Immature natural killer cell (primary cell): ENCODE results near the gene SCARF2. TPM values are rescaled to one million over a fixed set of nuclear protein-coding genes. Genes with fewer than 3 reads are reported as not detected.
"Not testable (repeated sequence)": the region's sequence is repeated elsewhere in the genome, so short reads cannot be mapped to it uniquely, and the experiment has no call there.

Experiments
- DNase-seq, 3 donors: peaks; one replicate each; pipeline ENCODE4 v3.0.0; 2022; ENCODE audit warnings: mixed read lengths in 1 of 3
- H3K27ac Mint-ChIP-seq, 6 donors: one replicate each; pipeline ENCODE4 v1.8.0; 2020; ENCODE audit warnings: mixed read lengths in 6 of 6, mild to moderate bottlenecking in 5 of 6, inconsistent platforms in 4 of 6, moderate library complexity in 3 of 6
- H3K27me3 Mint-ChIP-seq, 3 donors: one replicate each; pipeline ENCODE4 v1.8.0; 2020 to 2021; ENCODE audit warnings: low read depth in 3 of 3, mild to moderate bottlenecking in 3 of 3, mixed read lengths in 3 of 3, moderate library complexity in 3 of 3, inconsistent platforms in 1 of 3
- H3K36me3 Mint-ChIP-seq, 3 donors: one replicate each; pipeline ENCODE4 v1.8.0; 2020; ENCODE audit warnings: mixed read lengths in 3 of 3, inconsistent platforms in 2 of 3, mild to moderate bottlenecking in 2 of 3
- H3K4me1 Mint-ChIP-seq, 2 donors: one replicate each; pipeline ENCODE4 v1.8.0; 2020; ENCODE audit warnings: inconsistent platforms in 2 of 2, mild to moderate bottlenecking in 2 of 2, mixed read lengths in 2 of 2, moderate library complexity in 1 of 2
- H3K4me3 Mint-ChIP-seq, 5 donors: one replicate each; pipeline ENCODE4 v1.8.0; 2020; ENCODE audit warnings: mild to moderate bottlenecking in 5 of 5, mixed read lengths in 5 of 5, inconsistent platforms in 3 of 5, moderate library complexity in 3 of 5
- H3K9me3 Mint-ChIP-seq, 6 donors: one replicate each; pipeline ENCODE4 v1.8.0; 2020; ENCODE audit warnings: mild to moderate bottlenecking in 6 of 6, mixed read lengths in 6 of 6, inconsistent platforms in 4 of 6, moderate library complexity in 3 of 6
- polyA plus RNA-seq, 3 donors: library from polyadenylated mRNA; unstranded; fragments of 300-500 nt; fragmentation: Illumina TruSeq; gene quantifications; one replicate each; pipeline ENCODE4 v1.2.3, GENCODE V29; 2021

Gene SCARF2
- polyA plus RNA-seq, 3 donors from 2014 or later: 0.48 TPM; not detected in 2

- H3K27ac Mint-ChIP-seq: peak overlapping the region in 1 of 6 donors; percentile 41
- H3K27me3 Mint-ChIP-seq: peaks cover 0 to 7% (median 2%) of the 10 kb centered on the region in 3 donors
- H3K4me3 Mint-ChIP-seq: no peak overlapping the region
- H3K9me3 Mint-ChIP-seq: no peaks in the 10 kb centered on the region
- no peaks in the 10 kb centered on the region for H3K36me3 Mint-ChIP-seq
- peaks cover 19 to 22% of the 10 kb centered on the region in 2 donors for H3K4me1 Mint-ChIP-seq
- DNase-seq: no peak
Observed at GRCh38 chr22:20390394-20390907, 47.2 kb downstream of the SCARF2 start.

- no peak overlapping the region for H3K4me3 Mint-ChIP-seq
- no peaks in the 10 kb centered on the region for H3K36me3 Mint-ChIP-seq
- no peak for DNase-seq
- H3K9me3 Mint-ChIP-seq: no peaks in the 10 kb centered on the region
- H3K4me1 Mint-ChIP-seq: peaks cover 8 to 12% of the 10 kb centered on the region in 2 donors
- peaks cover 0 to 7% (median 2%) of the 10 kb centered on the region in 3 donors for H3K27me3 Mint-ChIP-seq
- no peak overlapping the region for H3K27ac Mint-ChIP-seq
Observed at GRCh38 chr22:20389288-20389687, 48.3 kb downstream of the SCARF2 start.

DNA sequence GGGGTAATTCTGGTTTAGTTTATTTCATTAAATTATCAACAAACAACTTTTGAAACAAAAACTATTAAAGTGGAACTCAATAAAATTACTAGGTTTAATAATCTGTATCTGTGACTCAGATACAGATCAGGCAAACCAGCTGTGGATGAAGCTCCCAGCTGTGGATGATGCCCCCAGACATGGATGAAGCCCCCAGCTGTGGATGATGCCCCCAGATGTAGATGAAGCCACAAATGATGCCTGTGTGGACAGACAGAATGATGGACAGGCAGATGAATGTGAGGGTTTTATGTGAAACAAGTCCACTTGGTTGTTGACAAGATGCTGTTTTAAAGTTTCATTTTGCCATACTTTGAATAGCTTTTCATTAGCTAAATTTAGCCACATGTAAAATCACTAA is 49.4 kb downstream of the SCARF2 start:
- no peaks in the 10 kb centered on the region for H3K9me3 Mint-ChIP-seq
- H3K4me3 Mint-ChIP-seq: no peak overlapping the region
- H3K4me1 Mint-ChIP-seq: peaks cover 0 to 3% of the 10 kb centered on the region in 2 donors
- DNase-seq: no peak
- peaks cover 0 to 7% (median 2%) of the 10 kb centered on the region in 3 donors for H3K27me3 Mint-ChIP-seq
- no peaks in the 10 kb centered on the region for H3K36me3 Mint-ChIP-seq
- no peak overlapping the region for H3K27ac Mint-ChIP-seq

DNA sequence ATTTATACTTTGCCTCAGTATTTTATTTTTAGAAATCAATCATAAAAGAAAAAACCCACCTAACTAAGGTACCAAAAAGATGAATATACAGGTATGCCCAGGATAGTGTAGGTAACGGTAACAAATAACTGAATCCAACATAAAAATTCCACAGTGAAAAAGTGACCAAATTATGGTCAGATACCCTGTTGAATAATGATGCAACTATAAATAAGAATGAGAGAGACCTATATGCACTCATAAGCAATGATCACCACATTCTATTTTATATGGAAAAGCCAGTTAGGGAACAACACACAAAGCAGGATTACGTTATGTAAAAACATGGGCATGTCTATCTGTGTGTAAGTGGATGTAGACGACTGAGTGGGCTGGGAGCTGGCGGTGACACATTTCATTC is 50.7 kb downstream of the SCARF2 start:
- no peak for DNase-seq
- H3K9me3 Mint-ChIP-seq: no peaks in the 10 kb centered on the region
- H3K27me3 Mint-ChIP-seq: peaks cover 0 to 7% (median 2%) of the 10 kb centered on the region in 3 donors
- H3K4me1 Mint-ChIP-seq: peaks cover 0 to 2% of the 10 kb centered on the region in 2 donors
- H3K36me3 Mint-ChIP-seq: no peaks in the 10 kb centered on the region
- H3K4me3 Mint-ChIP-seq: no peak overlapping the region
- H3K27ac Mint-ChIP-seq: no peak overlapping the region

- H3K4me3 Mint-ChIP-seq: no peak overlapping the region
- no peaks in the 10 kb centered on the region for H3K4me1 Mint-ChIP-seq
- no peaks in the 10 kb centered on the region for H3K36me3 Mint-ChIP-seq
- H3K9me3 Mint-ChIP-seq: no peaks in the 10 kb centered on the region
- no peak overlapping the region for H3K27ac Mint-ChIP-seq
- peaks cover 0 to 7% (median 2%) of the 10 kb centered on the region in 3 donors for H3K27me3 Mint-ChIP-seq
- DNase-seq: no peak
Observed at GRCh38 chr22:20386336-20386735, 51.3 kb downstream of the SCARF2 start.

DNA sequence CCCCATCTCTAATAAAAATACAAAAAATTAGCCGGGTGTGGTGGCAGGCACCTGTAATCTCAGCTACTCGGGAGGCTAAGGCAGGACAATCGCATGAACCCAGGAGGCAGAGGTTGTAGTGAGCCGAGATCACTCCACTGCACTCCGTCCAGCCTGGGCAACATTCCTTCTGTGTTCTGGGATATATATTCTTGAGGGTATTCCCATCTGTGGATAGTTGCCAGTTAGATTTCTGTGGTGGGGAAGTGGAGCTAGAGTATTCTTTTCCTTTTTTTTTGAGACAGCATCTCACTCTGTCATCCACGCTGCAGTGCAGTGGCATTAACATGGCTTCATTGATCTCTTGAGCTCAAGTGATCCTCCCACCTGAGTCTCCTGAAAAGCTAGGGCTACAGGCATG is 52.8 kb downstream of the SCARF2 start:
- Mint-ChIP-seq H3K4me1 (no peaks in the 10 kb centered on the region), H3K4me3 (no peak overlapping the region), H3K36me3 (no peaks in the 10 kb centered on the region), H3K27ac (no peak overlapping the region), H3K27me3 (peaks cover 0 to 5% (median 2%) of the 10 kb centered on the region in 3 donors), H3K9me3 (no peaks in the 10 kb centered on the region)
- DNase-seq: no peak

- Mint-ChIP-seq H3K4me1 (no peaks in the 10 kb centered on the region), H3K27ac (no peak overlapping the region), H3K4me3 (no peak overlapping the region), H3K36me3 (no peaks in the 10 kb centered on the region), H3K9me3 (no peaks in the 10 kb centered on the region), H3K27me3 (peaks cover 0 to 5% (median 2%) of the 10 kb centered on the region in 3 donors)
- no peak for DNase-seq
Observed at GRCh38 chr22:20384171-20384570, 53.5 kb downstream of the SCARF2 start.

GRCh38 chr22:20383538-20383937 is 54.1 kb downstream of the SCARF2 start:
- H3K27ac Mint-ChIP-seq: no peak overlapping the region
- no peaks in the 10 kb centered on the region for H3K36me3 Mint-ChIP-seq
- no peaks in the 10 kb centered on the region for H3K9me3 Mint-ChIP-seq
- DNase-seq: no peak
- H3K27me3 Mint-ChIP-seq: peaks cover 0 to 5% (median 2%) of the 10 kb centered on the region in 3 donors
- no peak overlapping the region for H3K4me3 Mint-ChIP-seq
- H3K4me1 Mint-ChIP-seq: no peaks in the 10 kb centered on the region

DNA sequence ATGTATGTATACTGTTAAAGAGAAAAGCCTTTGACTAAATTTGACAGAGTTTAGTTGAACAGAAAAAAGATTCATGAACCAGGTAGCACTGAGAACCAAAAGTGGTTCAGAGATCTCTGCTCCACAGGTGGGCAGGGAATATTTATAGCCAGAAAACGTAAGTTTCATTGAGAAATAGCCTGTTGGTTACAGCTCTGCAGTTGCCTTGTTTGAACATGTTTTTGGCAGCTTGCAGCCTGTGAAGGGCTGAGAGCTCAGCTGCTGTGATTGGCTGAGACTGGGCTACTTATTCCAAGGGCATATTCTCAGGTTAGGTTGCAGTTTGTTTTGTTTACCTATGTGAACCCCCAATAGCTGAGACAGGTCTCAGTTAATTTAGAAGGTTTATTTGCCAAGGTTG is 57.1 kb downstream of the SCARF2 start:
- H3K36me3 Mint-ChIP-seq: no peaks in the 10 kb centered on the region
- H3K27ac Mint-ChIP-seq: no peak overlapping the region
- no peak for DNase-seq
- H3K4me3 Mint-ChIP-seq: no peak overlapping the region
- no peaks in the 10 kb centered on the region for H3K27me3 Mint-ChIP-seq
- no peaks in the 10 kb centered on the region for H3K9me3 Mint-ChIP-seq
- no peaks in the 10 kb centered on the region for H3K4me1 Mint-ChIP-seq

- not testable (repeated sequence) for H3K4me1 Mint-ChIP-seq, H3K27me3 Mint-ChIP-seq, H3K4me3 Mint-ChIP-seq, H3K9me3 Mint-ChIP-seq, H3K27ac Mint-ChIP-seq, DNase-seq, H3K36me3 Mint-ChIP-seq
Observed at GRCh38 chr22:20378684-20379083, 58.9 kb downstream of the SCARF2 start.

DNA sequence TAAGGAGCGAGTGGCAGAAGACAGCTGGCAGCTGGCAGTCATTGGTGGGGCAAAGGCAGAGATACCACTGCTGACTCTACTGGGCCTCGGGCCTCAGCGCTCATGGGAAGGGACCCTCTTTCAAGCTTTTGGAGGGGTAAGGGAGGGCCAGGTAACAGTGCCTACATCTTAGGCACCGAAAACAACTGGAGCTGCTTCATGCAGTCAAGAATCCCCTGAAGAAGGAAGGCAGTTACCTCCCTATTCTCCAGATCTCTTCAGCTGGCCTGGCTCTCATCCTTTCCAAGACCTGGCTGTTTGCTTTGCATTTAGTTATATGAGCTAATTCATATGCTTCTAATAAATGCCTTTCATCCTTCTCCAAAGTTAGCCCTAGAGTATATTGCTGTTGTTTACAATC is 59.5 kb downstream of the SCARF2 start:
- no peaks in the 10 kb centered on the region for H3K36me3 Mint-ChIP-seq
- no peak overlapping the region for H3K4me3 Mint-ChIP-seq
- H3K4me1 Mint-ChIP-seq: no peaks in the 10 kb centered on the region
- H3K27me3 Mint-ChIP-seq: no peaks in the 10 kb centered on the region
- DNase-seq: no peak
- no peak overlapping the region for H3K27ac Mint-ChIP-seq
- H3K9me3 Mint-ChIP-seq: no peaks in the 10 kb centered on the region

GRCh38 chr22:20376983-20377382 is 60.6 kb downstream of the SCARF2 start:
- DNase-seq, H3K36me3 Mint-ChIP-seq, H3K4me1 Mint-ChIP-seq, H3K9me3 Mint-ChIP-seq, H3K27me3 Mint-ChIP-seq, H3K27ac Mint-ChIP-seq, H3K4me3 Mint-ChIP-seq: not testable (repeated sequence)

- not testable (repeated sequence) for H3K36me3 Mint-ChIP-seq, H3K4me3 Mint-ChIP-seq, H3K27ac Mint-ChIP-seq, H3K9me3 Mint-ChIP-seq, H3K4me1 Mint-ChIP-seq, DNase-seq, H3K27me3 Mint-ChIP-seq
Observed at GRCh38 chr22:20376281-20376680, 61.3 kb downstream of the SCARF2 start.
